ENCODE results near the gene S1PR4. TPM values are rescaled to one million over a fixed set of nuclear protein-coding genes. Genes with fewer than 3 reads are reported as not detected.
"Not testable (repeated sequence)": the region's sequence is repeated elsewhere in the genome, so short reads cannot be mapped to it uniquely, and the experiment has no call there.

S1PR4 gene
- total and polyA plus RNA-seq, 2 of the 8 experiments (the other 6 are each of a cell fraction or from before 2014, with no cell fraction given): not detected

GRCh38 chr19:3191806-3192104 is 13.2 kb downstream of the S1PR4 start:
- H3K27ac ChIP-seq (ENCODE audit: low read depth, low read length); H2AFZ ChIP-seq (ENCODE audit: low read length); H3K23ac ChIP-seq (ENCODE audit: insufficient read length); H4K8ac ChIP-seq (ENCODE audit: extremely low read depth, insufficient read depth, low read length); H3K36me3 ChIP-seq (ENCODE audit: control insufficient read depth in 2 of 4, insufficient read depth in 4 of 4, low read length in 3 of 4); H2BK120ac ChIP-seq (replicated peaks; ENCODE audit: low read depth, low read length); H3K18ac ChIP-seq (ENCODE audit: extremely low read depth, low read length); POLR2A ChIA-PET (ENCODE audit: partially characterized antibody); H3K9me3 ChIP-seq (ENCODE audit: insufficient read depth in 2 of 2, low read depth in 1 of 2, low read length in 1 of 2); H2BK15ac ChIP-seq (ENCODE audit: low read length); H3K4me3 ChIP-seq (ENCODE audit: extremely low read depth in 1 of 4, insufficient read depth in 2 of 4, low read depth in 3 of 4, low read length in 4 of 4); H2BK20ac ChIP-seq (ENCODE audit: low read length); H2BK12ac ChIP-seq (ENCODE audit: low read depth, low read length); H2BK5ac ChIP-seq (ENCODE audit: low read depth, low read length); H3K14ac ChIP-seq (ENCODE audit: insufficient read length); H3K9ac ChIP-seq (replicated peaks in 1 of 4; ENCODE audit: extremely low read depth in 1 of 4, low read depth in 3 of 4, low read length in 3 of 4); DNase-seq (ENCODE audit: low read depth in 1 of 2, low spot score in 2 of 2); H3K23me2 ChIP-seq (ENCODE audit: low read depth, low read length); H3K4me2 ChIP-seq (ENCODE audit: insufficient read depth in 1 of 2, low read depth in 2 of 2, low read length in 2 of 2); H3K4ac ChIP-seq (replicated peaks; ENCODE audit: insufficient read length, low read depth, low read length); H2AK5ac ChIP-seq (ENCODE audit: low read depth, low read length); H4K5ac ChIP-seq (ENCODE audit: insufficient read length, low read depth, low read length); H4K91ac ChIP-seq (replicated peaks; ENCODE audit: insufficient read length, low read length); FAIRE-seq; H3K27me3 ChIP-seq (replicated peaks in 1 of 4; ENCODE audit: control insufficient read depth in 3 of 4, extremely low read depth in 1 of 4, insufficient read depth in 3 of 4, low read length in 3 of 4); H3K56ac ChIP-seq (replicated peaks; ENCODE audit: insufficient read length, low read depth, low read length): not testable (repeated sequence)
- H4K20me1 ChIP-seq (replicated peaks in 1 of 2; ENCODE audit: control insufficient read depth in 1 of 2, insufficient read depth in 2 of 2, low read length in 2 of 2): peaks cover 31 to 44% of the 10 kb centered on the region in 2 experiments
- peaks cover 35% of the 10 kb centered on the region for H3K79me1 ChIP-seq (ENCODE audit: low read depth, low read length)
- peaks cover 5 to 57% of the 10 kb centered on the region in 2 experiments for H3K79me2 ChIP-seq (ENCODE audit: control insufficient read depth in 1 of 2, insufficient read depth in 2 of 2, low read length in 2 of 2)
- peaks cover 0 to 12% (median 7%) of the 10 kb centered on the region in 4 experiments; a peak in 6 of 7 replicates for H3K4me1 ChIP-seq (replicated peaks in 1 of 4; ENCODE audit: control insufficient read depth in 3 of 4, insufficient read depth in 4 of 4, low read length in 3 of 4)
- CTCF ChIA-PET (ENCODE audit: partially characterized antibody): interaction anchor here (2.6 kb wide), 1 partner anchor 15 kb away, joined by 5 read pairs; no protein-coding TSS in a partner anchor
- WGBS, 2 experiments (ENCODE audit: extremely low coverage in 1 of 2, insufficient coverage in 1 of 2, insufficient read length in 1 of 2, insufficient replicate concordance in 2 of 2, low coverage in 1 of 2, low lambda C conversion rate in 2 of 2, missing lambda C conversion rate in 1 of 2): 95% methylated on average over 10 of the region's 12 CpGs; no CpG with 5 or more reads in 1 of the 2 experiments
